Stimulated activated CD8-positive, alpha-beta memory T cell treated with anti-CD3 and anti-CD28 coated beads, Interleukin-12 subunit alpha, Interleukin-12 subunit beta, amount 100 ng/mL, for 1 hour (primary cell): ENCODE results near the gene TNP2.

Source experiments
- DNase-seq: peaks from one replicate; pipeline ENCODE4 v3.0.0-alpha.2; 2020; ENCODE audit warnings: low read depth

TNP2 gene

DNA sequence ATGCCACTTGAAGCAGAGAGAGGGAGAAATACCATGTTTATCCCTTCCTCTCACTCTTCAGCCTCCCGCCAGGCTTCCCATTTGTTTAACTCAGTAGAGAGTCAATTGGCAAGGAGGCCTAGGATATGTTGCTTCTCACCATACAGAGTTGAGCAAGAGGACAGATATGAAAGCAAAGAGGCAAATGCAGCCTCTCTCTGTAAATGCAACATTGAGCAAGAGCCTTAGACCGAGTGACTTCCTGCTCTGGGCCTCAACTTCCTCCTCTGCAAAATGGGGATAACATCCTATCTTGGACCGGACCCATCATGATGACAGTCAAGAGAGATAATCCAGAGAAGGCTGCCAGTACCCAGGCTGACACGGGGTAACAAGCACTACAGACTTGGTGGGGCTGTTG is 49.9 kb downstream of the TNP2 start:
- DNase-seq: no peak

DNA sequence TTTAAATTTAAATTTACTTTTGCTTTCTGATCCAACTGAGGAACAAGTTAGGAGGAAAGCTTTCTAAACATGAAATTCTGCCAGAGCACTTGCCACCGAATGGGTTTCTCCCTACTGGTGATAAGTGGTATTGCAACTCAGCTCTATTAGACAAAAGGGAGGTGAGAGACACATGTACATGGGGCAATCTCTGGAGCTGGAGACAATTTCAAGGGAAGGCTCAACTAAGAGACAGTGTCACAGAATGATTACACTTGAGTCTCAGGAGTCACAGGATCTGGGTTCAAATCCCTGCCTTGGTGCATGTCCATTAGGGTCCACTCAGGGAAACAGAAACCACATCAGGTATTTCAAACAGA is 50.5 kb downstream of the TNP2 start:
- no peak for DNase-seq
